Peyer's patch (tissue), 4 donors: Measurements from ENCODE around the gene SLC34A1. TPM values are rescaled to one million over a fixed set of nuclear protein-coding genes. Genes with fewer than 3 reads are reported as not detected.
A peak's percentile ranks its signal among the peaks of the same experiment; 100 is the strongest.

Source experiments
- DNase-seq, 3 donors: peaks; one replicate each; pipeline ENCODE4 v3.0.0-alpha.2; 2017 to 2019
- H3K27ac ChIP-seq, 4 donors: fragments of 200-600 bp; sonication (generic); one replicate each; pipeline ENCODE4 v1.5.1; 2016 to 2019
- H3K27me3 ChIP-seq, 2 donors: fragments of 200-600 bp; sonication (generic); one replicate each; pipeline ENCODE4 v1.5.1; 2019
- H3K36me3 ChIP-seq, 3 donors: fragments of 200-600 bp; sonication (generic); one replicate each; pipeline ENCODE4 v1.5.1; 2016 to 2019
- H3K4me1 ChIP-seq, 4 donors: fragments of 200-600 bp; sonication (generic); one replicate each; pipeline ENCODE4 v1.5.1; 2016 to 2019
- H3K4me3 ChIP-seq, 4 donors: fragments of 200-600 bp; sonication (generic); 1 replicate in 3 of 4; 2 replicates in 1 of 4; pipeline ENCODE4 v1.5.1; 2016 to 2019; ENCODE audit warnings: mild to moderate bottlenecking in 1 of 4
- H3K9me3 ChIP-seq, 4 donors: fragments of 200-600 bp; sonication (generic); one replicate each; pipeline ENCODE4 v1.5.1; 2016 to 2019; ENCODE audit warnings: mild to moderate bottlenecking in 1 of 4
- CTCF ChIP-seq, 6 experiments: fragments of 450-650 bp in 4 of 6; fragments of 200-600 bp in 2 of 6; sonication (generic) in 1 of 6; IDR thresholded peaks; one replicate each; pipeline ENCODE4 v1.5.1; 2017 to 2019; ENCODE audit warnings: antibody characterized with exemption in 6 of 6, mild to moderate bottlenecking in 3 of 6, moderate library complexity in 1 of 6
- POLR2A ChIP-seq, 2 donors: fragments of 450-650 bp; IDR thresholded peaks; one replicate each; pipeline ENCODE4 v1.5.1; 2017; ENCODE audit warnings: antibody characterized with exemption in 2 of 2, mild to moderate bottlenecking in 2 of 2, moderate library complexity in 2 of 2
- total RNA-seq, 4 donors: library from RNA; depleted of rRNA; stranded (reverse); fragments of >200 nt; gene quantifications; one replicate each; pipeline ENCODE4 v1.1.0, GENCODE V29; 2016

Gene SLC34A1
- total RNA-seq, 4 donors from 2014 or later = 0.35 TPM; not detected in 3

- Histone ChIP-seq H3K27ac (no peak overlapping the region), H3K36me3 (no peaks in the 10 kb centered on the region), H3K27me3 (no peaks in the 10 kb centered on the region), H3K4me3 (no peak overlapping the region), H3K9me3 (no peaks in the 10 kb centered on the region), H3K4me1 (peaks cover 0 to 29% (median 21%) of the 10 kb centered on the region in 4 donors)
- TF ChIP-seq CTCF (IDR thresholded peaks at IDR 0.05) (no peak), POLR2A (IDR thresholded peaks at IDR 0.05) (no peak)
- DNase-seq = no peak
Observed at GRCh38 chr5:177386542-177386941, 2.3 kb downstream of the SLC34A1 start.

- Histone ChIP-seq H3K36me3 (no peaks in the 10 kb centered on the region), H3K4me3 (no peak overlapping the region), H3K4me1 (peaks cover 0 to 29% (median 21%) of the 10 kb centered on the region in 4 donors), H3K9me3 (no peaks in the 10 kb centered on the region), H3K27ac (peak overlapping the region in 1 of 4 donors; percentile 74), H3K27me3 (no peaks in the 10 kb centered on the region)
- TF ChIP-seq CTCF (IDR thresholded peaks at IDR 0.05) (no peak), POLR2A (IDR thresholded peaks at IDR 0.05) (no peak)
- DNase-seq = no peak
Observed at GRCh38 chr5:177387405-177387804, 3.2 kb downstream of the SLC34A1 start.

GRCh38 chr5:177388521-177389052 lies 4.4 kb downstream of the SLC34A1 start:
- no peak for DNase-seq
- peak overlapping the region; percentile 32 to 74 (median 54) for H3K27ac ChIP-seq

GRCh38 chr5:177389241-177390169 lies 5.3 kb downstream of the SLC34A1 start:
- H3K27me3 ChIP-seq = no peaks in the 10 kb centered on the region
- H3K36me3 ChIP-seq = no peaks in the 10 kb centered on the region
- no peak overlapping the region for H3K4me3 ChIP-seq
- peak in 1 of 6 experiments; percentile 2 for TF ChIP-seq CTCF (IDR thresholded peaks at IDR 0.05)
- TF ChIP-seq POLR2A (IDR thresholded peaks at IDR 0.05) = no peak
- H3K27ac ChIP-seq = peak overlapping the region; percentile 32 to 74 (median 54)
- DNase-seq = peak in 2 of 3 donors; percentile 57 to 70
- H3K9me3 ChIP-seq = no peaks in the 10 kb centered on the region
- peaks cover 0 to 29% (median 21%) of the 10 kb centered on the region in 4 donors for H3K4me1 ChIP-seq

More at GRCh38 chr5:177388521-177389052, 4.4 kb downstream of the SLC34A1 start:
- no peaks in the 10 kb centered on the region for H3K27me3 ChIP-seq
- no peaks in the 10 kb centered on the region for H3K36me3 ChIP-seq
- TF ChIP-seq POLR2A (IDR thresholded peaks at IDR 0.05) = no peak
- TF ChIP-seq CTCF (IDR thresholded peaks at IDR 0.05) = no peak
- H3K9me3 ChIP-seq = no peaks in the 10 kb centered on the region
- H3K4me3 ChIP-seq = no peak overlapping the region
- peaks cover 0 to 29% (median 21%) of the 10 kb centered on the region in 4 donors for H3K4me1 ChIP-seq

GRCh38 chr5:177390363-177391300 lies 6.4 kb downstream of the SLC34A1 start:
- Histone ChIP-seq H3K4me3 (no peak overlapping the region), H3K27me3 (no peaks in the 10 kb centered on the region), H3K36me3 (no peaks in the 10 kb centered on the region), H3K4me1 (peaks cover 0 to 29% (median 21%) of the 10 kb centered on the region in 4 donors), H3K9me3 (no peaks in the 10 kb centered on the region), H3K27ac (peak overlapping the region; percentile 32 to 74 (median 54))
- peak; percentile 96 to 99 (median 98) for TF ChIP-seq CTCF (IDR thresholded peaks at IDR 0.05)
- peak in 1 of 2 donors; percentile 41 for TF ChIP-seq POLR2A (IDR thresholded peaks at IDR 0.05)
- DNase-seq = peak; percentile 83 to 95 (median 87)
